ENCODE data around the gene MRPL3. TPM values are rescaled to one million over a fixed set of nuclear protein-coding genes. Genes with fewer than 3 reads are reported as not detected.

The MRPL3 gene
- polyA plus RNA-seq, 1 of the 3 experiments (the other 2 are of a cell fraction), result 73.7 TPM

DNA sequence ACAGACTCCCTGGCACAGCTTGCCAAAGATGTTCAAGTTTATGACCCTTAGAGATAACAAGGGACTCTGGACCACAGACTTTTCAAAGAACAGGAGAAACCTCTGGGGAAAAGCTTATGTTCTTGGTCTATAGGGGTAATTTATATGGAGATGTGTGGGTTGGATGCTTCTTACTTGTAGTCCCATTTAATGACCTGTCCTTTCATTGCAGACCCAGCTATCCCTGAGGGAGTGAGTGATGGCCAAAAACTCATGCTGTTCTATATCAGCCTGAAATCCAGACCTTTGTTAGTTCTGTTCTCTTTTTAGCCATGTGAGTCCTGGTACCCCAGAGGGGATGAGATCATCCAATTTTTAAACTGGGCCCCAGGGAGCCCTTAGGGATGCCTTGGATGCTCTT, 43.7 kb upstream of the MRPL3 start:
- Histone ChIP-seq H4K20me1 (ENCODE audit: insufficient read depth) (no peaks in the 10 kb centered on the region), H3K9ac (no peak overlapping the region), H2AFZ (ENCODE audit: low read depth) (no peak overlapping the region), H3K79me2 (ENCODE audit: insufficient read depth) (no peaks in the 10 kb centered on the region), H3K4me1 (ENCODE audit: control insufficient read depth in 1 of 2, insufficient read depth in 2 of 2, low read depth in 1 of 2, low read length in 1 of 2) (peaks cover 0 to 11% of the 10 kb centered on the region in 2 experiments; a peak in 3 of 4 replicates), H3K9me2 (no peaks in the 10 kb centered on the region), H3K9me3 (no peaks in the 10 kb centered on the region), H3K27me3 (ENCODE audit: insufficient read depth) (no peaks in the 10 kb centered on the region), H3K4me2 (no peak overlapping the region), H3K36me3 (replicated peaks in 1 of 2; ENCODE audit: control insufficient read depth in 1 of 2, insufficient read depth in 2 of 2, low read length in 1 of 2) (no peaks in the 10 kb centered on the region), H3F3A (replicated peaks; ENCODE audit: insufficient read depth) (no peaks in the 10 kb centered on the region), H3K4me3 (ENCODE audit: low read depth in 2 of 2, low read length in 1 of 2) (no peak overlapping the region), H3K27ac (ENCODE audit: low read depth in 2 of 2, low read length in 1 of 2) (no peak overlapping the region)
- DNase-seq, result no peak
- POLR2A ChIA-PET, result no interaction called here
- CTCF ChIA-PET, result interaction anchor here (1.1 to 2.7 kb wide), 5 partner anchors 13 to 513 kb away, joined by 3 to 9 read pairs (median 6); partner anchors contain the start of gene CPNE4
- TF ChIP-seq YY1 (IDR thresholded peaks at IDR 0.05; ENCODE audit: low read depth) (no peak), FOXJ3 (CRISPR knock-in tag; IDR thresholded peaks at IDR 0.05) (no peak), RXRA (IDR thresholded peaks at IDR 0.05; ENCODE audit: borderline replicate concordance, low read depth) (no peak), NRF1 (IDR thresholded peaks at IDR 0.05; ENCODE audit: low read depth, low read length) (no peak), MXI1 (IDR thresholded peaks at IDR 0.05; ENCODE audit: low read depth, low read length) (no peak), NFIC (IDR thresholded peaks at IDR 0.05; ENCODE audit: borderline replicate concordance) (no peak), MEF2A (IDR thresholded peaks at IDR 0.05; ENCODE audit: borderline replicate concordance, low read depth) (no peak), TAF1 (IDR thresholded peaks at IDR 0.05; ENCODE audit: borderline replicate concordance, low read depth, low read length) (no peak), EZH2phosphoT487 (IDR thresholded peaks at IDR 0.05; ENCODE audit: borderline replicate concordance, low read depth) (no peak), RFX5 (IDR thresholded peaks at IDR 0.05; ENCODE audit: low read length) (no peak), FOSL2 (IDR thresholded peaks at IDR 0.05; ENCODE audit: borderline replicate concordance, low read depth) (no peak), RCOR1 (IDR thresholded peaks at IDR 0.05; ENCODE audit: low read length) (no peak), GATA2 (CRISPR knock-in tag; IDR thresholded peaks at IDR 0.05) (no peak)
- TF ChIP-seq, protein P1, sequence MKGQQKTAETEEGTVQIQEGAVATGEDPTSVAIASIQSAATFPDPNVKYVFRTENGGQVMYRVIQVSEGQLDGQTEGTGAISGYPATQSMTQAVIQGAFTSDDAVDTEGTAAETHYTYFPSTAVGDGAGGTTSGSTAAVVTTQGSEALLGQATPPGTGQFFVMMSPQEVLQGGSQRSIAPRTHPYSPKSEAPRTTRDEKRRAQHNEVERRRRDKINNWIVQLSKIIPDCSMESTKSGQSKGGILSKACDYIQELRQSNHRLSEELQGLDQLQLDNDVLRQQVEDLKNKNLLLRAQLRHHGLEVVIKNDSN (IDR thresholded peaks at IDR 0.05; ENCODE audit: borderline replicate concordance, low read depth), result no peak
- TF ChIP-seq, protein P2, sequence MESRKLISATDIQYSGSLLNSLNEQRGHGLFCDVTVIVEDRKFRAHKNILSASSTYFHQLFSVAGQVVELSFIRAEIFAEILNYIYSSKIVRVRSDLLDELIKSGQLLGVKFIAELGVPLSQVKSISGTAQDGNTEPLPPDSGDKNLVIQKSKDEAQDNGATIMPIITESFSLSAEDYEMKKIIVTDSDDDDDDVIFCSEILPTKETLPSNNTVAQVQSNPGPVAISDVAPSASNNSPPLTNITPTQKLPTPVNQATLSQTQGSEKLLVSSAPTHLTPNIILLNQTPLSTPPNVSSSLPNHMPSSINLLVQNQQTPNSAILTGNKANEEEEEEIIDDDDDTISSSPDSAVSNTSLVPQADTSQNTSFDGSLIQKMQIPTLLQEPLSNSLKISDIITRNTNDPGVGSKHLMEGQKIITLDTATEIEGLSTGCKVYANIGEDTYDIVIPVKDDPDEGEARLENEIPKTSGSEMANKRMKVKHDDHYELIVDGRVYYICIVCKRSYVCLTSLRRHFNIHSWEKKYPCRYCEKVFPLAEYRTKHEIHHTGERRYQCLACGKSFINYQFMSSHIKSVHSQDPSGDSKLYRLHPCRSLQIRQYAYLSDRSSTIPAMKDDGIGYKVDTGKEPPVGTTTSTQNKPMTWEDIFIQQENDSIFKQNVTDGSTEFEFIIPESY (IDR thresholded peaks at IDR 0.05; ENCODE audit: borderline replicate concordance, low read depth), result no peak

DNA sequence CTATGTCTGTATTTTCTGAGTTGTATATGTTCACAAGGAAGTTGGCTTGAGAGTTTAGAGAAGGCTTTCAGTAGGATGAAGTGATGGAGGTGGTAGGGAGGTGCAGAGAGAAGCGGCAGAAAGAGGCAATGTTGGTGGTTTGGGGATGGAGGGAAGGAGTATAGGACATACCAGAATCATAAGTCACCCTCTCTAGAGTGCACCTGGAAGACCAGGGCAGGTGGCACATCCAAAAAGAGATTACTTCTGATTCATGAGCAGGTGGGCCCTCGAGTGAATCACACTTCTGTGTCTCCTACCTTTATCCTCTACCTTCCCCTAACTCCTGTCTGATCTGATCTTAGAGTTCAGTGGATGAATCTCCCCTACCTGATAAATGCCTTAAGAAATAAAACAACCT, 41.8 kb upstream of the MRPL3 start:
- H3K79me2 ChIP-seq (ENCODE audit: insufficient read depth), result no peaks in the 10 kb centered on the region
- no peak overlapping the region for H2AFZ ChIP-seq (ENCODE audit: low read depth)
- no peaks in the 10 kb centered on the region for H3K9me3 ChIP-seq
- peaks cover 0 to 3% of the 10 kb centered on the region in 2 experiments; a peak in 2 of 4 replicates for H3K4me1 ChIP-seq (ENCODE audit: control insufficient read depth in 1 of 2, insufficient read depth in 2 of 2, low read depth in 1 of 2, low read length in 1 of 2)
- H3K4me2 ChIP-seq, result no peak overlapping the region
- ChIA-PET POLR2A (no interaction called here), CTCF (interaction anchor here (1.0 to 3.4 kb wide), 5 partner anchors 188 to 491 kb away, joined by 3 to 8 read pairs (median 3); partner anchors contain the start of gene CPNE4)
- DNase-seq, result no peak
- H3K27me3 ChIP-seq (ENCODE audit: insufficient read depth), result no peaks in the 10 kb centered on the region
- H3K9ac ChIP-seq, result no peak overlapping the region
- H3K4me3 ChIP-seq (ENCODE audit: low read depth in 2 of 2, low read length in 1 of 2), result no peak overlapping the region
- H3K27ac ChIP-seq (ENCODE audit: low read depth in 2 of 2, low read length in 1 of 2), result no peak overlapping the region
- no peaks in the 10 kb centered on the region for H3K9me2 ChIP-seq
- H3F3A ChIP-seq (replicated peaks; ENCODE audit: insufficient read depth), result no peaks in the 10 kb centered on the region
- WGBS (ENCODE audit: low lambda C conversion rate), result 66% methylated on average over 2 of the region's 2 CpGs
- no peaks in the 10 kb centered on the region for H3K36me3 ChIP-seq (replicated peaks in 1 of 2; ENCODE audit: control insufficient read depth in 1 of 2, insufficient read depth in 2 of 2, low read length in 1 of 2)
- no peaks in the 10 kb centered on the region for H4K20me1 ChIP-seq (ENCODE audit: insufficient read depth)
- TF ChIP-seq MEF2A (IDR thresholded peaks at IDR 0.05; ENCODE audit: borderline replicate concordance, low read depth) (no peak), FOXJ3 (CRISPR knock-in tag; IDR thresholded peaks at IDR 0.05) (no peak), GATA2 (CRISPR knock-in tag; IDR thresholded peaks at IDR 0.05) (no peak), GABPA (IDR thresholded peaks at IDR 0.05; ENCODE audit: low read depth) (no peak), SIN3A (IDR thresholded peaks at IDR 0.05; ENCODE audit: borderline replicate concordance, low read depth, low read length) (no peak), ELF1 (IDR thresholded peaks at IDR 0.05) (no peak), NRF1 (IDR thresholded peaks at IDR 0.05; ENCODE audit: low read depth, low read length) (no peak)
- TF ChIP-seq, protein P3, sequence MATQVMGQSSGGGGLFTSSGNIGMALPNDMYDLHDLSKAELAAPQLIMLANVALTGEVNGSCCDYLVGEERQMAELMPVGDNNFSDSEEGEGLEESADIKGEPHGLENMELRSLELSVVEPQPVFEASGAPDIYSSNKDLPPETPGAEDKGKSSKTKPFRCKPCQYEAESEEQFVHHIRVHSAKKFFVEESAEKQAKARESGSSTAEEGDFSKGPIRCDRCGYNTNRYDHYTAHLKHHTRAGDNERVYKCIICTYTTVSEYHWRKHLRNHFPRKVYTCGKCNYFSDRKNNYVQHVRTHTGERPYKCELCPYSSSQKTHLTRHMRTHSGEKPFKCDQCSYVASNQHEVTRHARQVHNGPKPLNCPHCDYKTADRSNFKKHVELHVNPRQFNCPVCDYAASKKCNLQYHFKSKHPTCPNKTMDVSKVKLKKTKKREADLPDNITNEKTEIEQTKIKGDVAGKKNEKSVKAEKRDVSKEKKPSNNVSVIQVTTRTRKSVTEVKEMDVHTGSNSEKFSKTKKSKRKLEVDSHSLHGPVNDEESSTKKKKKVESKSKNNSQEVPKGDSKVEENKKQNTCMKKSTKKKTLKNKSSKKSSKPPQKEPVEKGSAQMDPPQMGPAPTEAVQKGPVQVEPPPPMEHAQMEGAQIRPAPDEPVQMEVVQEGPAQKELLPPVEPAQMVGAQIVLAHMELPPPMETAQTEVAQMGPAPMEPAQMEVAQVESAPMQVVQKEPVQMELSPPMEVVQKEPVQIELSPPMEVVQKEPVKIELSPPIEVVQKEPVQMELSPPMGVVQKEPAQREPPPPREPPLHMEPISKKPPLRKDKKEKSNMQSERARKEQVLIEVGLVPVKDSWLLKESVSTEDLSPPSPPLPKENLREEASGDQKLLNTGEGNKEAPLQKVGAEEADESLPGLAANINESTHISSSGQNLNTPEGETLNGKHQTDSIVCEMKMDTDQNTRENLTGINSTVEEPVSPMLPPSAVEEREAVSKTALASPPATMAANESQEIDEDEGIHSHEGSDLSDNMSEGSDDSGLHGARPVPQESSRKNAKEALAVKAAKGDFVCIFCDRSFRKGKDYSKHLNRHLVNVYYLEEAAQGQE (IDR thresholded peaks at IDR 0.05; ENCODE audit: low read depth, low read length), result no peak
- TF ChIP-seq, protein P1 (IDR thresholded peaks at IDR 0.05; ENCODE audit: borderline replicate concordance, low read depth), result no peak
- TF ChIP-seq, protein P4, sequence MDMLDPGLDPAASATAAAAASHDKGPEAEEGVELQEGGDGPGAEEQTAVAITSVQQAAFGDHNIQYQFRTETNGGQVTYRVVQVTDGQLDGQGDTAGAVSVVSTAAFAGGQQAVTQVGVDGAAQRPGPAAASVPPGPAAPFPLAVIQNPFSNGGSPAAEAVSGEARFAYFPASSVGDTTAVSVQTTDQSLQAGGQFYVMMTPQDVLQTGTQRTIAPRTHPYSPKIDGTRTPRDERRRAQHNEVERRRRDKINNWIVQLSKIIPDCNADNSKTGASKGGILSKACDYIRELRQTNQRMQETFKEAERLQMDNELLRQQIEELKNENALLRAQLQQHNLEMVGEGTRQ (IDR thresholded peaks at IDR 0.05; ENCODE audit: borderline replicate concordance, low read depth, low read length), result no peak
